ENCODE data around the gene KLLN.
A peak's percentile ranks its signal among the peaks of the same experiment; 100 is the strongest.
"Not testable (repeated sequence)": the region's sequence is repeated elsewhere in the genome, so short reads cannot be mapped to it uniquely, and the experiment has no call there.

Gene KLLN, protein sequence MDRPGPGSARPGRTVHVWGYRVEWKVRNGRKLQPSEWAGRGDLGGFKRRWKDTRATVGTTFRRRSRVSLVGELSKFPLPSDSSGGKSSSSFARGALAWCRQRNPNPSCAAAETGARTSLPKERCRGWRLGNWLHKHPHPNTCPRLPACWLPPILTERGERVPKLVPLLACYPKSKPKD

DNA sequence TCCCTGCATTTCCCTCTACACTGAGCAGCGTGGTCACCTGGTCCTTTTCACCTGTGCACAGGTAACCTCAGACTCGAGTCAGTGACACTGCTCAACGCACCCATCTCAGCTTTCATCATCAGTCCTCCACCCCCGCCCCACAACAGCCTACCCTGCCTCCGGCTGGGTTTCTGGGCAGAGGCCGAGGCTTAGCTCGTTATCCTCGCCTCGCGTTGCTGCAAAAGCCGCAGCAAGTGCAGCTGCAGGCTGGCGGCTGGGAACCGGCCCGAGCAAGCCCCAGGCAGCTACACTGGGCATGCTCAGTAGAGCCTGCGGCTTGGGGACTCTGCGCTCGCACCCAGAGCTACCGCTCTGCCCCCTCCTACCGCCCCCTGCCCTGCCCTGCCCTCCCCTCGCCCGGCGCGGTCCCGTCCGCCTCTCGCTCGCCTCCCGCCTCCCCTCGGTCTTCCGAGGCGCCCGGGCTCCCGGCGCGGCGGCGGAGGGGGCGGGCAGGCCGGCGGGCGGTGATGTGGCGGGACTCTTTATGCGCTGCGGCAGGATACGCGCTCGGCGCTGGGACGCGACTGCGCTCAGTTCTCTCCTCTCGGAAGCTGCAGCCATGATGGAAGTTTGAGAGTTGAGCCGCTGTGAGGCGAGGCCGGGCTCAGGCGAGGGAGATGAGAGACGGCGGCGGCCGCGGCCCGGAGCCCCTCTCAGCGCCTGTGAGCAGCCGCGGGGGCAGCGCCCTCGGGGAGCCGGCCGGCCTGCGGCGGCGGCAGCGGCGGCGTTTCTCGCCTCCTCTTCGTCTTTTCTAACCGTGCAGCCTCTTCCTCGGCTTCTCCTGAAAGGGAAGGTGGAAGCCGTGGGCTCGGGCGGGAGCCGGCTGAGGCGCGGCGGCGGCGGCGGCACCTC, at the start of gene KLLN, which contains the start of gene PTEN:
KLLN (minus strand) TSS at position 481 of the 891 bp plus-strand sequence. CDS start 1,046 bp downstream, outside the sequence.
PTEN (plus strand) TSS at position 573 of the 891 bp plus-strand sequence. CDS start 845 bp downstream, outside the sequence.
- peak; percentile 94 for DNase-seq

DNA sequence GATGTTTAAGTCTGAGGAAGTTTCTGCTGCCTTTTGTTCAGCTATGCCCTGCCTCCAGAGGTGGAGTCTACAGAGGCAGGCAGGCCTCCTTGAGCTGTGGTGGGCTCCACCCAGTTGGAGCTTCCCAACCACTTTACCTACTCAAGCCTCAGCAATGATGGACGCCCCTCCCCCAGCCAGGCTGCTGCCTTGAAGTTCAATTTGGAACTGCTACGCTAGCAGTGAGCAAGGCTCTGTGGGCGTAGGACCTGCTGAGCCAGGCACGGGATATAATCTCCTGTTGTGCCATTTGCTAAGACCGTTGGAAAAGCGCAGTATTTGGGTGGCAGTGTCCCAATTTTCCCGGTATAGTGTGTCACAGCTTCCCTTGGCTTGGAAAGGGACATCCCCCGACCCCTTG, 40.1 kb upstream of the KLLN start:
- not testable (repeated sequence) for DNase-seq

DNA sequence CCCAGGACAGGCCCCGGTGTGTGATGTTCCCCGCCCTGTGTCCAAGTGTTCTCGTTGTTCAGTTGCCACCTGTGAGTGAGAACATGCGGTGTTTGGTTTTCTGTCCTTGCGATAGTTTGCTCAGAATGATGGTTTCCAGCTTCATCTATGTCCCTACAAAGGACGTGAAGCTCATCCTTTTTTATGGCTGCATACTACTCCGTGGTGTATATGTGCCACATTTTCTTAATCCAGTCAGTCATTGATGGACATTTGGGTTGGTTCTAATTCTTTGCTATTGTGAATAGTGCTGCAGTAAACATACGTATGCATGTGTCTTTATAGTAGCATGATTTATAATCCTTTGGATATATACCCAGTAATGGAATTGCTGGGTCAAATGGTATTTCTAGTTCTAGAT, 34.6 kb upstream of the KLLN start:
- DNase-seq, result not testable (repeated sequence)

DNA sequence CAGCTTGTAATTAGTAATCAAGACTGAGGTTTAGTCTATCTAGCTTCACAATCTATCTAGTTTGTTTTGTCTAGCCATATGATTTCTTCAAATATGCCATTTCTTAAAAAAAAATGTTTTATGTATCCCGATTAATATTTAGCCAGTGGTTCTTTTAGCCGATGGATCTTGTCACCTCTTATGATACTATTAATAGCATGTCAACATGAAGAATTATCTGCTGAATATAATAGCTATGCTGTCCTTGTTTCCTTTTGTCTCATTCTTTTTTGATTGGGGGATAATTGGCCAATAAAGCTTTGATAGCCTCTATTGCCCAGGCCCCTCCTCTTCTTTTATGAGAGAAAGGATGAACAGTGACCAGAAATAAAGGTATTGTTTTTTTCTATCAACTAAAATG, 32.9 kb upstream of the KLLN start:
- no peak for DNase-seq

DNA sequence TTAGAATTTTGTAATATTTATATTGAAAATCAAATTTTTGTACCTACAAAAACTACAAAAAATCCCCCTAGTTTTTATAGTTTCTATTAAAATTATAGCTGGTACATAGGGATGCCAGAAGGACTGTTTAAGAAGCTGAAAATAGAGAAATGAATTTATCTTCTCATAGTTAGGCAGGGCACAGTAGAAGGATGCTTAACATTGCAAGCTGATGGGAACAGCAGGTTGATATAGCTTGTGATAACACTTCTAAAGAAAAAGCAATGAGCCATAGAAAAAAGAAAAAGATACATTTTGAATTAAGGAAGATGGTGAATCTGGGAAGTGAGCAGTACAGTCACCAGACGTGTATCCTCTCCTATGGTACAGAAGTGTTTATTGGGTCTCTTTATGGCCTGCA, 32.1 kb upstream of the KLLN start:
- no peak for DNase-seq

DNA sequence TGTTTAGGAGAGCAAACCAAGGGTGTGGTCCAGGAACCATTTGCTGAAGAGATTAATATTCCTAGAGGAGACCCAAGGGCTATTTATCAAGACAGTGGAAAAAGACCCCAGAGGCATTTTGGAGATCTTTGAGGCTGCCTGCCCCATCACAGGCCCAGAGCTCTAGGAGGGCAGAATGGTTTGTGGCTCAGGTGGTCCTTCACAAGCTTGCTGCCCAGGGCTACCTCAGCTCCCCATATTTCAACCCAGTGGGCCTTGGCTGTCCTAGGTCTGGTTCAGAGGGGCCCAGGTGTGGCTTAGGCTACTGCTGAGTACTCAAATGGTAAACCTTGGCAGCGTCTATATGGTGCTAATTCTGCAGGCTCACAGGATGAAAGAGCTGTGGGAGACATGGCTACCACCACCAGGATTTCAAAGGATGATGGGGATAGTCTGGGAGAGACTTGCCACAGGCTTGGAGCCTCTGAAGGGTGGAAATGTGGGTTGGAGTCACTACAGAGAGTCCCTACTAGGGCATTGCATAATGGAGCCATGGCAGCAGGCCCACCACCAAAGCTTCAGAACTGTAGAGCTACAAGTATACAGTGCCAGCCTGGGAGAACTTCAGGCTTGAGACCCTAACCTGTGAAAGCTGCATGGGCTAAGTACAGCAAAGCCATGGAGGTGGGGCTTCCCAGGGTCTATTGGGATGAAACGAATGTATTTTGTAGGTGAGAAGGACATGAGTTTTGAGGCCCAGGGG, 24.4 kb upstream of the KLLN start:
- DNase-seq, result no peak

DNA sequence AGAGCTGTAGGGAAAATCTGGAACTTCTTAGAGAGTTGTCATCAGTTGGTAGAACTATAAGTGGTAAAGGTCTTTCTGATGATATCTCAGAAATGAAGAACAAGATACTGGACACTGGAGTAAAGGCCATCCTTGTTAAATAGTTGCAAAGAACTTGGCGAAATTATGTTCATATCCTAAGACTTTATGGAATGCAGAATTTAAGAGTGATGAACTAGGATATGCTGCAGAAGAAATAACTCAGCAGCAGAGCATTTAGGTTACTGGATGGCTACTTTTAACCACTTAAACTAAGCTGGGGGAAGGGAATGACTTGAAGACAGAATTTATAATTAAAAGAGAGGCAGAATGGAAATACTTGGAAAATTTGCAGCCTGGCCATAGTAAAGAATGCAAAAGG, 23.8 kb upstream of the KLLN start:
- DNase-seq, result no peak

DNA sequence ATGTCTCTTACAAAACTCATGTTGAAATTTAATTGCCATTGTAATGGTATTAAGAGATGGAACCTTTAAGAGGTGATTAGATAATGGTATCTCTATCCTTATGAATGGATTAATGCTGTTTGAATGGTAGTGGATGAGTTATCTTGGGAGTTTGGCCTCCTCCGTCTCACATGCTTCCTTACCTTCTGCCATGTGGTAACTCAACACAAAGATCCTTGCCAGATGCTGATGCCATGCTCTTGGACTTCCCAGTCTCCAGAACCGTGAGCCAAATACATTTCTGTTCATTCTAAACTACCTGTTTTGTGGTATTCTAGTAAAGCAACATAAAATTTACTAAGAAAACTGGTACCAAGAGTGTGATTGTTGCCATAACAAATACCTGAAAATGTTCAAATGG, 23.3 kb upstream of the KLLN start:
- DNase-seq, result no peak

DNA sequence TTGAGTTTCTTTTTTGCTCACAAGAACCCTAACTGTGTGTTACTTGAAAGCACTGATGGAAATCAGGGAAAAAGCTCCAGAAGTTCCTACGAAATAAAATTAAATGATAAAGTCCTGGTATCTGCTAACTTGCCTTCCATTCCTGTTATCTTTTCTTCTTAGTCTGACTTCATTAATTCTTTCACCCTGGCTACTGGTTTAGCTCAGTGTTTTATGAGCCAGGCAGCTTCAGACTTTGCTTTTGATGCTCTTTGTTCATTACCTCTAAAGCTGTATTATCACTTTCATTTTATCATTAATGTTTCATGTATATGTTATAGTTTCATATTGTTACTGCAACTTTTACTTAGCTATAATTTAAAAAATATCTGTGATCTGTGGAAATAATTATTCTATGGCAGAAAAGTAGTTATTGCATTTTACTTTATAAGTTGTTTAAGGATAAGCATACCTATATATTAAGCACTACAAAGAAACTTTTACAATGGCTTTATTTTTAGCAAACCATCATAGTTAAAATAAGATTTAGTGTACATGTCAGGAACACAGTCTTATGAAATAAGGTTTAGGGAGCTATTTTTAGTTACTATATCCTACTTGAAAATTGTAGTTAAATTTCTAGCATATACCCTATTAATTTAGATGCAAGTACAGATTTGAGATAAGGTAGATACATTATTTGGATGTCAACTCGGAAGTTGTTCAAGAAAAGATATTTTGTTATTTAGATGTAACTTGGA, 19.4 kb upstream of the KLLN start:
- no peak for DNase-seq

DNA sequence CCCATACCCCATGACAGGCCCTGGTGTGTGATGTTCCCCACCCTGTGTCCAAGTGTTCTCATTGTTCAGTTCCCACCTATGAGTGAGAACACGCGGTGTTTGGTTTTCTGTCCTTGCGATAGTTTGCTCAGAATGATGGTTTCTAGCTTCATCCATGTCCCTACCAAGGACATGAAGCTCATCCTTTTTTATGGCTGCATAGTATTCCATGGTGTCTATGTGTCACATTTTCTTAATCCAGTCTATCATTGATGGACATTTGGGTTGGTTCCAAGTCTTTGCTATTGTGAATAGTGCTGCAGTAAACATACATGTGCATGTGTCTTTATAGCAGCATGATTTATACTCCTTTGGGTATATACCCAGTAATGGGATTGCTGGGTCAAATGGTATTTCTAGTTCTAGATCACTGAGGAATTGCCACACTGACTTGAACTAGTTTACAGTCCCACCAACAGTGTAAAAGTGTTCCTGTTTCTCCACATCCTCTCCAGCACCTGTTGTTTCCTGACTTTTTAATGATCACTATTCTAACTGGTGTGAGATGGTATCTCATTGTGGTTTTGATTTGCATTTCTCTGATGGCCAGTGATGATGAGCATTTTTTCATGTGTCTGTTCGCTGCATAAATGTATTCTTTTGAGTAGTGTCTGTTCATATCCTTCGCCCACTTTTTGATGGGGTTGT, 18.2 kb upstream of the KLLN start:
- DNase-seq, result not testable (repeated sequence)

DNA sequence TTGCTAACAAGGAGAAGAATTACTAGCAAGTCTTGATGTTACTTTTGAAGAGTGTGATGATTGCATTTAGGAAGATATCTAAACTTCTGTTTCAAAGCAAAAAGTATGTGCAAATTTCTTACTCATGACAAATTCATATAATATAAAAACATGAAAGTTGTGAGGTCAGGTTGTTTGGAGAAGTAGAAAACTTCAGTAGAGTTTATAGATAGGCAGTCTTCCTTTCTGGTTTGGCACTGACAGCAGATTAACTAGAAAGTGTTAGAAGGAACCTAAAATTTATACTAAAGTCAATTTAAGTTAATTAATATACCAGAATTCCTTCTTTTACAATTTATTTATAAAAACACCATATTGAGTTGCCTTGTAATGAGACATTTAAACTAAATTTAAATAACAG, 17.0 kb upstream of the KLLN start:
- DNase-seq, result no peak

DNA sequence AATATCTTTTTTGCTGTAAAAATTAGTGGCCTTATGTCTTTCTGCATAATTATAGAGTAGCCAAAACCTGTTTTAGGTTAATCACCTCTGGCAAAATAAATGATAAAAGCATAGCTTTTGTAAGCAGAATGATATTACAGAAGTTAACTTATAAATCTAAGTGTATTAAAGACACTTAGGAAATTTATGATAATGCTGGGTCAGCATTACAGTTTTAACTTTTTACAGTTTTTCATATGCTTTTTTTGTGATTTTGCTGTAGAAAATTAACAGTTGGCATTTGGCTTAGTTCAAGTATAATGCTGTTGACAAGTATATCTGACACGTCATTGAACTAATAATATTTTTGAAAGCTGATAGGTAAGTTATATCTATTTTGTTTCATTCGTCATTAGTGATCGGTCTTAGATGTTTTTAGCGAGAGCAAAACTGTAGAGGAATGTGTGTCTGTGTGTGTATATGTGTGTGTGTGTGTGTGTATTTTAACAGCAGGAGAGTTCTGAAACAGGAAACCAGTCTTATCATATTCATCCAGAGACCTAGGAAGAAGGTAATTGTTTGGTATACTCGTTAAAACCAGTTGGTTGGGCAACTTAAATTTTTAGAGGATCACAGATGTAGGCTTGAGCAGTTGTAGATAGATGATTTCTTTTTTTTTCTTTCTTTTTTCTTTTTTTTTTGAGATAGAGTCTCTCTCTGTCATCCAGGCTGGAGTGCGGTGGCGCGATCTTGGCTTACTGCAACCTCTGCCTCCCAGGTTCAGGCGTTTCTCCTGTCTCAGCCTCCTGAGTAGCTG, 15.5 kb upstream of the KLLN start:
- no peak for DNase-seq

DNA sequence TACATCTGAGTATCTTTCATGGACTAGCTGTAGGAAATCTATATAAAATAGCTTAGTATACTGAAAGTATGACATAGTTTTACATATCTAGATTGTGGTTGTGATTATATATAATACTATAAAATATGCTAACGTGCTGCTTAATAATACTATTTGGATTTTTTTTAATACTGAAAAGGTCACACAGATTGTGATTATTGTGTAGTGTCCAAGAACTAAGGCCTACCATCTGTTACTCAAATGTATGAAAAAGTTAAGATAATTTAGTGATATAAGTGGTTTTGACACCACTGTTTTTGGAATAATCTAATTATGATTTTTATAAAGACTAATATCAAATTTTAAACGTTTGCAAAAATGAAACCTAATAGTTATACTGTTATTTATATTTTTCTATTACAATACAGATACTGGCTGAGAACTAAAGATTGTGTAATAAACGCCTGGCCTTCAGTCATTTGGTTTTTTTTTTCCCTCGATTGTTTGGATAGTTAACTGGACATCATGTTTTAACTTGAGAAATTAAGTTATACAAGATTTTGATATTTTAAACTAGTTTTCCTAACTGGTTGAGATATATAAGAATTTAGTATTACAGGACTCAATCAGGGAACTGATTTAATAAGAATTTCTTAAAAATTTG, 12.7 kb upstream of the KLLN start:
- DNase-seq, result no peak

DNA sequence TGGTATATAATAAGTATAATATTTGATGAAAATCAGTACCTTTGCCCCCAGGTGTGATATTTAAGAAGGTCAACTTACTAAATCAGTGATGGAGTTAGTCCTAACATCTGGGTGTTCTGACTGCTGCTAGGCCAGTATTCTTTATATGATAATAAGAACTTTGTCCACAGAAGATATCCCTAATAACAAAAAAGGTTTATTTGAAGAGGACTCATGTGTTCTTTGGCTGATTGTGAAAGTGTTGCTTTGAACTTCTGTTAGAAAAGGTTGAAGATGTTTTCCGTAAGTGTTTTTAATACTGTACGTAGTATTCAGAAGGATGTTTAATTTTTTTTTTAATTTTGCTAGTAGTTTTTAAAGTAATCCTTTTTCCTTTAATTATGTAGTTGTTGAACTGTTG, 10.3 kb upstream of the KLLN start:
- no peak for DNase-seq

DNA sequence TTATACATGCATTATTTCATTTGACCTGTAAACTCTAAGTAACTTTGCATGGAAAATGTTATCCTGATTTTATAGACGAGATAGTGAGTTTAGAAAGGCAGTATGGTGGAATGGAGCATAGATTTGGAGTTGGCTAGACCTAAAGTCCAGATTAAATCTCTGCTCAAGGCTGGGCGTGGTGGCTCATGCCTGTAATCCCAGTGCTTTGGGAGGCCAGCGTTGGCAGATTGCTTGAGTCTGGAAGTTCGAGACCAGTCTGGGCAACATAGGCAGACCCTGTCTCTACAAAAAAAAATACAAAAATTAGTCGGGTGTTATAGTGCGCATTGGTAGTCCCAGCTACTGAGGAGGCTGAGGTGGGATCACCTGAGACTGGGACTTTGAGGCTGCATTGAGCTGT, 9.5 kb upstream of the KLLN start:
- DNase-seq, result no peak

DNA sequence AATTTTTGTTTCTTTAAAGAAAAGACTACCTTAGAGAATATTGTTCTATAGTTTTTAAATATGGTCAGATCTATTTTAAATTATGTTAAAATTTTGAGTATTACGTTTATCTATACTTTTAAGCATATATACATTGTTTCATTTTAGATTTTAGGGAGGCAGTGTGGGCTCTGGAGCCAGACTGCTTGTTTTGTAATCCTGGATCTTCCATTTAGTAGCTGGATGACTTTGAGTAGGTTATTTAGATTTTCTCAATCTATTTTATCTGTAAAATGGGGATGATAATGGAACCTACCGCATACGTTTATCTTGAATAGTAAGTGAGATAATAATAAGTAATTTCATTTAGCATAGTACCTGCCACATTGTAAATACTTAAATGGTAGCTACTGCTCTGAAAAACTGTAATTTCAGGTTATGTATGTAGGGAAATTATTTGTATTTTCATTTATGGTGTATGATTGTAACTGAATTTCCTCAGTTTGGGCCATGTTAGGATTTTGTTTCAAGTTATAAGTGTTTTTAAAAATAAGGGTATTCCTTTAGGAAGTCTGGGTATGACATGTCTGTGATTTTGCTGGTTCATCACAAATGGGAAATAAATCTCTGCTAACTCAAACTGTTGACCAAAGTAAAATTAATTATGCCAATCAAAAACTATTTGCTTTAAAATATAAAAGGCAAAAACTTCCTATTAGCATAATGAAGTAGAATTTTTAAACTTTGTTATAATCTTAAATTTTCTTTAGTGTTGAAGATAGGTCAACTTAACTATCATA, 6.6 kb upstream of the KLLN start:
- no peak for DNase-seq

DNA sequence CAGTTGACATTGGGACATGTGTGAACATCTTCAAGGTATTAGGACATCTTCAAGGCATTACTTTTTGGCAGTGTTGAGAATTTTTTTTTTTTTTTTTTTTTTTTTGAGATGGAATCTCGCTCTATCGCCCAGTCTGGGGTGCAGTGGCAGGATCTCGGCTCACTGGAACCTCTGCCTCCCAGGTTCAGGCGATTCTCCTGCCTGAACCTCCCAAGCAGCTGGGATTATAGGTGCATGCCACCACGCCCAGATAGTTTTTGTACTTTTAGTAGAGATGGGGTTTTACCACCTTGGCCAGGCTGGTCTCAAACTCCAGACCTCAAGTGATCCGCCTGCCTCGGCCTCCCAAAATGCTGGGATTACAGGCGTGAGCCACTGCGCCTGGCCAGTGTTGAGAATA, 5.8 kb upstream of the KLLN start:
- not testable (repeated sequence) for DNase-seq

DNA sequence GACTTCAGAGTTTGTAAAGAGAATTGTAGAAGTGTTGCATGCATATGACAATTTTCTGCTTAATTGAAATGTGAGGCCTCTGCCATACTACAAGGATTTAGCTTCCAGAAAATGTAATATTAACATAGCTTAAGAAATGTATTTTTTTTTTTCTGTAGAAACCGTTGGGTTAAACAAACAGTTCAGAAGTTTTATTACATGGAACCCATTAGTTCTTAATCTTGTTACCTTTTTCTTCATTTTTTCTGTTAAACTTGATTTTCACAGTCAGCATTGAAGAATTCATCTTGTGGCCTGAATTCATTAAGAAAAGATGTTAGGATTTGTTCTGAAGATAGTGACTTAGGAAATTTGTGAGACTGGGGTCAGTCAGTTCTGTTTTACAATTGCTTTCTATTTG, 4.9 kb upstream of the KLLN start:
- DNase-seq, result no peak

DNA sequence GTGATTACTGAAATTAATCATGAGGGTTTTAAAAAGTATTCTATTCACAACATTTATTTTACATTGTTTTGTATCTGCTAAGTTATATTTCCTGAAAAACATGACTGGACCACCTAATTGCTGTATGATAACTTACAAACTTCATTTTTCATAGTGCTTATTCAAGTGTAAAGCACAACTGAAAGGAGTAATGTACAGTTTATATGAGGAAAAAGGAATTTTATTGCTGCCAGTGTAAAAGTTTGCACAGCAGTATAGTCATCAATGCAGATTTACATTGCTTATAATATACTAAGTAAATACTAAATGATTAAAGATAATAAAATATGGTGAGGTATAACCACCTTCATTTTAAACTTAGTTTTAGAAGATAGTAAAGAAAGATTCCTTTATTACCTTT, 4.1 kb upstream of the KLLN start:
- DNase-seq, result no peak

DNA sequence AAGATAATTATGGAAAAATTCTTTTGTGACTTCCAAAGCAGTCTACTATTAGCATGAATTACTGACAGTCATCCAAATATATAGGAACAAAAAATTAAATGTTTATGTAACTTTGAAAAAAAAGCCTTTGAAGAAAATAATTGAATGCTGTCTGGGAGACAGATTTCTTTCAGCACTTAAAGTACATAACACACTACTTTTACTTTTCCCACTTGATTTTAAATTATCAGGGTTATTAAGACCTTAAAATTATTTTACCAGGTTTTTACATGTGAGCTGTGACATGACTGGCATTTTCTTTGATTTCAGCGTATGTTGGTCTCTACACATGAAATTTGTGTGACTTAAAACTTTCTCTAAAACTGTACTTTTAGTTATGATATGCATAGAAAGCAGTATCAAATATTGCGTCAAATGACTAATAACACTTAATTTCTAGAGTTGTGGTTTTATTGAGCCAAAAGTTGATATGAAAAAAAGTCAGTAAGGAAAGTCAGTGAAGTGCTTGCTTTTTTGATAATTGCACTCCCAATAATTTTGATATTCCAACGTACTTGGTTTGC, 3.2 kb upstream of the KLLN start:
- DNase-seq, result no peak

Data from T1000 (cell line).